Diencephalon (tissue), 1 donor: Measurements from ENCODE around the gene RBM7. TPM values are rescaled to one million over a fixed set of nuclear protein-coding genes. Genes with fewer than 3 reads are reported as not detected.

Experiments
- total RNA-seq: library from RNA; depleted of rRNA; stranded (reverse); fragments of >200 nt; gene quantifications from one replicate; pipeline ENCODE4 v1.2.3, GENCODE V29; 2014

RBM7 gene, protein sequence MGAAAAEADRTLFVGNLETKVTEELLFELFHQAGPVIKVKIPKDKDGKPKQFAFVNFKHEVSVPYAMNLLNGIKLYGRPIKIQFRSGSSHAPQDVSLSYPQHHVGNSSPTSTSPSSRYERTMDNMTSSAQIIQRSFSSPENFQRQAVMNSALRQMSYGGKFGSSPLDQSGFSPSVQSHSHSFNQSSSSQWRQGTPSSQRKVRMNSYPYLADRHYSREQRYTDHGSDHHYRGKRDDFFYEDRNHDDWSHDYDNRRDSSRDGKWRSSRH
- total RNA-seq = 27.5 TPM

DNA sequence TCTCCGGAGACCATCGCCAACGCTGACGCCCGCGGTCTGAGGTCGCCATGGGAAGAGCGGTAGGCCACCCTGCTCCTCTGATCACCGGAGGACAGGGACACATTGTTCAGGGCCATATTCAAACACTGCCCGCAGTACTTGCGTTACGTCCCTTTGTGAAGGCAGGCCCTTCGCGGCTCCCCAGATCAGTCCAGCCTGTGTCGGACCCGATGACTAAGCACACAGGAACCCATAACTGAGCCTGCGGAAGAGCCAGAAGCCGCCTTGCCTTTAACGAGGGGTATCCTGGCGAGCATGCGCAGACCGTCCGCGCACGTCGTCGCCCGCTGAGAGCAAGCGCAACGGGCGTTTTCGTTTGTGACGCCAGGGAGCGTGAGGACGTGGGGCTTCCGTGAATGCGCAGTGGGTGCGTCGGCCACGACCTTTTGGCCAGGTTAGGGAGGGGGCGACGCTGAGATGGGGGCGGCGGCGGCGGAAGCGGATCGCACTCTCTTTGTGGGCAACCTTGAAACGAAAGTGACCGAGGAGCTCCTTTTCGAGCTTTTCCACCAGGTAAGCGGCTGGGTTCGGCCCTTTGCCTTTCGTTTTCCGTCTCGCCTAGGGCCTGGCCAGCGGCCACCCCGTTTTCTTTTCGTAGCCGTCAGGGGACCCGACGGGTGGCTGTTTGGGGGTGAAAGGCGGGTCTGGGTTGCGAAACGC lies at the start of gene RBM7, which contains the start of gene C11orf71:
Gene RBM7 (plus strand): TSS at position 451 of the 699 bp plus-strand sequence. CDS start 6 bp downstream, at position 457.
Gene C11orf71 (minus strand): TSS at position 296 of the 699 bp plus-strand sequence. CDS start 180 bp downstream, at position 116.

DNA sequence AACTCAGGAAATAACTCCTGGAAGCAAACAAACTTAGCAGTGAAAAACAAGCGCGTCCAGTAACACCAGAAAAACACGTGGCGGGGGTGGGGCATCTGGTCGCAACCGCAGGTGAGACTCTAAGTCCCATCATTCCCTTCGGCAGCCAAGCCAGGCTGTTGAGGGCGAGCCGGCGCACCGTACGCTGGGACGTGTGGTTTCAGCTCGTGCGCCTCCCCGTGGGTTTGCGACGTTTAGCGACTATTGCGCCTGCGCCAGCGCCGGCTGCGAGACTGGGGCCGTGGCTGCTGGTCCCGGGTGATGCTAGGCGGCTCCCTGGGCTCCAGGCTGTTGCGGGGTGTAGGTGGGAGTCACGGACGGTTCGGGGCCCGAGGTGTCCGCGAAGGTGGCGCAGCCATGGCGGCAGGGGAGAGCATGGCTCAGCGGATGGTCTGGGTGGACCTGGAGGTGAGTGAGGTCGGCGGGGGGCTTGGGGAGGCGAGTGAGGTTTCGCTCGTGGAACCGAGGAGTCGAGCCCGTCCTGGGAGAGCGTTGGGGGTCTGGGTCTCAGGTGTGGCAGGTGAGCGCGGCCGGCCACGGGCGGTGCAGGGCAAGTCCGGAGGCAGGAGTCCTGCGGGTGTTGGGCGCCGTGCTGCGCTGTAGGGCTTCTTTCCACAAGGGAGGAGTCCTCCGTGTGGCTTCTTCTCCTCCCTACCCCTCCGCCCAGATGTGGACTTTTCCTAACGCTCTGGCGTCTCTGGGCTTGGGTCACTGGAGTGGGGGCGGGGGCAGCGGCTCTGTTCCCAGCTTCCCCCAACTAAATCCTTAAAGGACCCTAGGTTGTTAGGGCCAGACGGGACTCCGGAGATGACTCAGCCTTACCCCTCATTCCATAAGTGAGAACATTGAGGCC lies 39.0 kb downstream of the RBM7 start, which contains the start of gene REXO2:
Gene REXO2 (plus strand): TSS at position 239 of the 892 bp plus-strand sequence. CDS start 62 bp downstream, at position 301.

Other genes starting within 250 kb of the RBM7 start
- gene NNMT, start 104.3 kb upstream of the RBM7 start, total RNA-seq = 0.92 TPM
- 14.1 TPM for gene C11orf71, start 155 bp upstream of the RBM7 start, total RNA-seq
- 58.6 TPM for gene REXO2, start 38.8 kb downstream of the RBM7 start, total RNA-seq
- not detected for gene NXPE1, start 159.2 kb downstream of the RBM7 start, total RNA-seq
- not detected for gene NXPE4, start 195.1 kb downstream of the RBM7 start, total RNA-seq